ENCODE results near the gene ZDHHC24. TPM values are rescaled to one million over a fixed set of nuclear protein-coding genes. Genes with fewer than 3 reads are reported as not detected.
"Not testable (repeated sequence)": the region's sequence is repeated elsewhere in the genome, so short reads cannot be mapped to it uniquely, and the experiment has no call there.

The ZDHHC24 gene
- total RNA-seq, 1 donor from 2014 or later: 5.2 TPM

GRCh38 chr11:66591175-66591574 is 45.3 kb upstream of the ZDHHC24 start:
- no peak for DNase-seq
- TF ChIP-seq CTCF (IDR thresholded peaks at IDR 0.05; ENCODE audit: borderline replicate concordance): no peak
- intact Hi-C loops (cut with micrococcal nuclease): no loop called here
- Histone ChIP-seq H3K27me3 (ENCODE audit: low read depth) (no peaks in the 10 kb centered on the region), H3K27ac (replicated peaks) (no peak overlapping the region), H3K4me1 (peaks cover 38% of the 10 kb centered on the region), H3K9me3 (replicated peaks) (no peaks in the 10 kb centered on the region), H3K36me3 (no peaks in the 10 kb centered on the region), H3K4me3 (no peak overlapping the region)

- Histone ChIP-seq H3K9me3 (replicated peaks) (no peaks in the 10 kb centered on the region), H3K27me3 (ENCODE audit: low read depth) (no peaks in the 10 kb centered on the region), H3K4me1 (peaks cover 27% of the 10 kb centered on the region), H3K4me3 (no peak overlapping the region), H3K36me3 (no peaks in the 10 kb centered on the region), H3K27ac (replicated peaks) (no peak overlapping the region)
- TF ChIP-seq CTCF (IDR thresholded peaks at IDR 0.05; ENCODE audit: borderline replicate concordance): no peak
- intact Hi-C loops (cut with micrococcal nuclease): no loop called here
- no peak for DNase-seq
Observed at GRCh38 chr11:66589996-66590675, 44.3 kb upstream of the ZDHHC24 start.

DNA sequence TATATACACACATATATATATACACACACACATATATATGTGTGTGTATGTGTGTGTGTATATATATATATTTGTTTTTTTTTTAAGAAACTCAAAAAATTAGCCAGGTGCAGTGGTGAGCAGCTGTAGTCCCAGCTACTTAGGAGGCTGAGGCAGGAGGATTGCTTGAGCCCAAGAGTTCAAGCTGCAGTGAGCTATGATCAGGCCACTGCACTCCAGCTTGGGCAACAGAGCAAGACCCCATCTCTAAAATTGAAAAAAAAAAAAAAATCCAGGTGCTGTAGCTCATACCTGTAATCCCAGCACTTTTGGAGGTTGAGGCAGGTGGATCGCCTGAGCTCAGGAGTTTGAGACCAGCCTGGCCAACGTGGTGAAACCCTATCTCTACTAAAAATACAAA is 43.5 kb upstream of the ZDHHC24 start:
- intact Hi-C loops (cut with micrococcal nuclease); H3K27me3 ChIP-seq (ENCODE audit: low read depth); H3K9me3 ChIP-seq (replicated peaks); H3K4me3 ChIP-seq; H3K27ac ChIP-seq (replicated peaks); DNase-seq; H3K36me3 ChIP-seq: not testable (repeated sequence)
- peaks cover 19% of the 10 kb centered on the region for H3K4me1 ChIP-seq

DNA sequence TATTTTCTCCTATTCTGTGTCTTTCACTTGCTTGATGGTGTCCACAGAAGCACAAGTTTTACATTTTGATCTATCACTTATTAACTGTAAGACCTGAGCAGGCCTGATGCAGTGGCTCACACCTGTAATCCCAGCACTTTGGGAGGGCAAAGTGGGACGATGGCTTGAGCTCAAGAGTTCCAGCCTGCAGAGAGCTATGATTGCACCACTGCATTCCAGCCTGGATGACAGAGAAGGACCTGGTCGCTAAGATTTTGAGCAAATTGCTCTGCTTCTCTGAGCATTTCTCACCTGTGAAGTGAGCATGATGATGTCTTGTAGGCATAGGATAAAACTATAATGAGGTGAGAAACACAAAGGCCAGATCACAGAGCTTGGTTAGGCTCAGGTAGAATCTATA is 40.3 kb upstream of the ZDHHC24 start:
- peaks cover 9% of the 10 kb centered on the region for H3K9me3 ChIP-seq (replicated peaks)
- no peak overlapping the region for H3K4me3 ChIP-seq
- no peaks in the 10 kb centered on the region for H3K27me3 ChIP-seq (ENCODE audit: low read depth)
- TF ChIP-seq CTCF (IDR thresholded peaks at IDR 0.05; ENCODE audit: borderline replicate concordance): no peak
- no peak for DNase-seq
- no peaks in the 10 kb centered on the region for H3K36me3 ChIP-seq
- H3K4me1 ChIP-seq: no peaks in the 10 kb centered on the region
- H3K27ac ChIP-seq (replicated peaks): no peak overlapping the region
- intact Hi-C loops (cut with micrococcal nuclease): no loop called here

DNA sequence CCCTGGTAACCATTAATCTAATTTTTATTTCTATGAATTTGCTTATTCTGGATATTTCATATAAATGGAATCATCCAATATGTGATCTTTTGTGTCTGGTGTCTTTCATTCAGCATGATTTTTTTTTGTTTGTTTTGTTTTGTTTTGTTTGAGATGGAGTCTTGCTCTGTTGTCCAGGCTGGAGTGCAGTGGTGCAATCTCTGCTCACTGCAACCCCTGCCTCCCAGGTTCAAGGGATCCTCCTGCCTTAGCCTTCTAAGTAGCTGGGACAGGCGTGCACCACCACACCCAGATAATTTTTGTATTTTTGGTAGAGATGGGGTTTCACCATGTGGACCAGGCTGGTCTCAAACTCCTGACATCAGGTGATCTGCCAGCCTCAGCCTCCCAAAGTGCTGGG is 39.6 kb upstream of the ZDHHC24 start:
- DNase-seq; intact Hi-C loops (cut with micrococcal nuclease); H3K4me3 ChIP-seq; H3K4me1 ChIP-seq; H3K27ac ChIP-seq (replicated peaks); H3K27me3 ChIP-seq (ENCODE audit: low read depth); H3K36me3 ChIP-seq; H3K9me3 ChIP-seq (replicated peaks): not testable (repeated sequence)

- H3K36me3 ChIP-seq; DNase-seq; H3K27ac ChIP-seq (replicated peaks); H3K4me3 ChIP-seq; H3K4me1 ChIP-seq; H3K27me3 ChIP-seq (ENCODE audit: low read depth); H3K9me3 ChIP-seq (replicated peaks): not testable (repeated sequence)
- intact Hi-C loops (cut with micrococcal nuclease): loop anchor here (5.0 kb wide), 1 partner anchor 95 kb away; the partner anchor contains the start of gene RBM4B
Observed at GRCh38 chr11:66582565-66583147, 36.8 kb upstream of the ZDHHC24 start.

- peaks cover 6% of the 10 kb centered on the region for H3K4me1 ChIP-seq
- TF ChIP-seq CTCF (IDR thresholded peaks at IDR 0.05; ENCODE audit: borderline replicate concordance): no peak
- H3K36me3 ChIP-seq: no peaks in the 10 kb centered on the region
- H3K27me3 ChIP-seq (ENCODE audit: low read depth): no peaks in the 10 kb centered on the region
- H3K9me3 ChIP-seq (replicated peaks): peaks cover 9% of the 10 kb centered on the region
- H3K27ac ChIP-seq (replicated peaks): no peak overlapping the region
- no peak overlapping the region for H3K4me3 ChIP-seq
- intact Hi-C loops (cut with micrococcal nuclease): loop anchor here (5.0 kb wide), 1 partner anchor 96 kb away; the partner anchor contains the start of gene RBM4B
- no peak for DNase-seq
Observed at GRCh38 chr11:66581261-66581660, 35.4 kb upstream of the ZDHHC24 start.

Measured in left ventricle myocardium inferior (tissue), 1 donor.